HEK293 (cell line): ENCODE results near the gene TTC23L.

Source experiments
- CTCF ChIA-PET: fragments of 350-600 bp; formaldehyde crosslinking; extraction: SDS; loops from one replicate; lab custom pipeline; 2021; ENCODE audit warnings: antibody characterized with exemption; lab: Yijun Ruan, JAX
- POLR2A ChIA-PET: fragments of 300-600 bp; formaldehyde crosslinking; extraction: SDS; loops from one replicate; lab custom pipeline; 2020; ENCODE audit warnings: antibody characterized with exemption, inconsistent platforms; lab: Yijun Ruan, JAX
- H3K27ac ChIP-seq: fragments of 200-500 bp; sonication (Bioruptor generic); 2 replicates; pipeline ENCODE4 v1.5.1; 2014; ENCODE audit warnings: low read depth, low read length, control low read depth, inconsistent platforms; ENCODE audit errors: extremely low read depth
- H3K36me3 ChIP-seq, 2 experiments: fragments of 200-500 bp in 1 of 2; sonication (Bioruptor generic) in 1 of 2; 1 replicate in 1 of 2; 2 replicates in 1 of 2; pipeline ENCODE4 v1.5.1; 2014 to 2017; ENCODE audit warnings: inconsistent platforms in 2 of 2, low read length in 2 of 2; ENCODE audit not compliant: control insufficient read depth in 2 of 2, insufficient read depth in 1 of 2
- H3K4me1 ChIP-seq: fragments of 200-500 bp; sonication (Bioruptor generic); 2 replicates; pipeline ENCODE4 v1.5.1; 2014; ENCODE audit warnings: mild to moderate bottlenecking, low read length, inconsistent platforms; ENCODE audit not compliant: control insufficient read depth, insufficient read depth
- H3K4me3 ChIP-seq: 2 replicates; pipeline ENCODE4 v1.5.1; 2011; ENCODE audit warnings: low read depth, mild to moderate bottlenecking, control low read depth, low read length, moderate library complexity
- H3K9me3 ChIP-seq: fragments of 200-500 bp; sonication (Bioruptor generic); 2 replicates; pipeline ENCODE4 v1.5.1; 2014; ENCODE audit warnings: low read depth, low read length, inconsistent platforms; ENCODE audit not compliant: control insufficient read depth, insufficient read depth
- AEBP2 ChIP-seq: fragments of 450-650 bp; formaldehyde crosslinking; IDR thresholded peaks from 2 replicates; pipeline ENCODE4 v1.5.1; 2016; ENCODE audit warnings: missing biosample characterization, missing genetic modification characterization, borderline replicate concordance
- BCL11A ChIP-seq: fragments of 450-650 bp; formaldehyde crosslinking; IDR thresholded peaks from 2 replicates; pipeline ENCODE4 v1.5.1; 2016; ENCODE audit warnings: low read depth, missing biosample characterization, missing genetic modification characterization
- BCL6B ChIP-seq: fragments of 450-650 bp; formaldehyde crosslinking; IDR thresholded peaks from 2 replicates; pipeline ENCODE4 v1.5.1; 2017; ENCODE audit warnings: missing biosample characterization, missing genetic modification characterization
- HIC1 ChIP-seq: fragments of 450-650 bp; formaldehyde crosslinking; IDR thresholded peaks from 2 replicates; pipeline ENCODE4 v1.5.1; 2016; ENCODE audit warnings: missing biosample characterization, missing genetic modification characterization
- KLF8 ChIP-seq: fragments of 450-650 bp; formaldehyde crosslinking; IDR thresholded peaks from 2 replicates; pipeline ENCODE4 v1.5.1; 2016; ENCODE audit warnings: missing biosample characterization, missing genetic modification characterization
- KLF9 ChIP-seq: fragments of 450-650 bp; formaldehyde crosslinking; IDR thresholded peaks from 2 replicates; pipeline ENCODE4 v1.5.1; 2016; ENCODE audit warnings: missing biosample characterization, missing genetic modification characterization, low read depth
- ZNF140 ChIP-seq: fragments of 450-650 bp; formaldehyde crosslinking; IDR thresholded peaks from 2 replicates; pipeline ENCODE4 v1.5.1; 2016; ENCODE audit warnings: missing biosample characterization, missing genetic modification characterization
- ZNF157 ChIP-seq: fragments of 450-650 bp; formaldehyde crosslinking; IDR thresholded peaks from 2 replicates; pipeline ENCODE4 v1.5.1; 2016; ENCODE audit warnings: missing biosample characterization, missing genetic modification characterization
- ZNF174 ChIP-seq: fragments of 450-650 bp; formaldehyde crosslinking; IDR thresholded peaks from 2 replicates; pipeline ENCODE4 v1.5.0; 2017; ENCODE audit warnings: missing biosample characterization, mild to moderate bottlenecking, missing genetic modification characterization
- ZNF302 ChIP-seq: fragments of 450-650 bp; formaldehyde crosslinking; IDR thresholded peaks from 2 replicates; pipeline ENCODE4 v1.5.1; 2016; ENCODE audit warnings: missing biosample characterization, missing genetic modification characterization, low read depth
- ZNF335 ChIP-seq: fragments of 450-650 bp; formaldehyde crosslinking; conservative IDR thresholded peaks from 2 replicates; pipeline ENCODE4 v1.5.1; 2016; ENCODE audit warnings: missing biosample characterization, missing genetic modification characterization
- ZNF510 ChIP-seq: fragments of 450-650 bp; formaldehyde crosslinking; IDR thresholded peaks from 2 replicates; pipeline ENCODE4 v1.5.1; 2018; ENCODE audit warnings: mild to moderate bottlenecking, missing genetic modification characterization, missing biosample characterization; ENCODE audit not compliant: insufficient replicate concordance
- ZNF514 ChIP-seq: fragments of 450-650 bp; formaldehyde crosslinking; IDR thresholded peaks from 2 replicates; pipeline ENCODE4 v1.5.1; 2016; ENCODE audit warnings: missing biosample characterization, missing genetic modification characterization
- ZNF521 ChIP-seq: fragments of 450-650 bp; formaldehyde crosslinking; IDR thresholded peaks from 2 replicates; pipeline ENCODE4 v1.5.1; 2017; ENCODE audit warnings: missing biosample characterization, mild to moderate bottlenecking, missing genetic modification characterization
- ZNF623 ChIP-seq: fragments of 450-650 bp; formaldehyde crosslinking; IDR thresholded peaks from 2 replicates; pipeline ENCODE4 v1.5.1; 2016; ENCODE audit warnings: missing biosample characterization, missing genetic modification characterization
- ZNF626 ChIP-seq: fragments of 450-650 bp; sonication (Bioruptor Pico); formaldehyde crosslinking; IDR thresholded peaks from 2 replicates; pipeline ENCODE4 v1.5.1; 2018; ENCODE audit warnings: missing biosample characterization, missing genetic modification characterization, inconsistent platforms
- ZNF645 ChIP-seq: fragments of 450-650 bp; formaldehyde crosslinking; IDR thresholded peaks from 2 replicates; pipeline ENCODE4; 2016; ENCODE audit warnings: missing biosample characterization, missing genetic modification characterization
- ZNF658 ChIP-seq: fragments of 450-650 bp; formaldehyde crosslinking; IDR thresholded peaks from 2 replicates; pipeline ENCODE4; 2016; ENCODE audit warnings: missing biosample characterization, missing genetic modification characterization
- ZNF768 ChIP-seq: fragments of 450-650 bp; formaldehyde crosslinking; IDR thresholded peaks from 2 replicates; pipeline ENCODE4 v1.5.1; 2018; ENCODE audit warnings: missing biosample characterization, mild to moderate bottlenecking, missing genetic modification characterization
- ZNF785 ChIP-seq: fragments of 450-650 bp; formaldehyde crosslinking; IDR thresholded peaks from 2 replicates; pipeline ENCODE4 v1.5.1; 2016; ENCODE audit warnings: missing biosample characterization, missing genetic modification characterization
- ZXDB ChIP-seq: fragments of 450-650 bp; formaldehyde crosslinking; IDR thresholded peaks from 2 replicates; pipeline ENCODE4 v1.5.1; 2016; ENCODE audit warnings: missing biosample characterization, missing genetic modification characterization

TTC23L gene

GRCh38 chr5:34833976-34834793, 4.8 kb upstream of the TTC23L start:
- CTCF ChIA-PET: interaction anchor here (0.6 to 1.1 kb wide), 2 partner anchors 33 to 355 kb away, joined by 4 read pairs; no protein-coding TSS in a partner anchor
- H3K4me3 ChIP-seq: no peak overlapping the region
- POLR2A ChIA-PET: no interaction called here
- H3K4me1 ChIP-seq: no peaks in the 10 kb centered on the region
- no peaks in the 10 kb centered on the region for H3K9me3 ChIP-seq
- H3K36me3 ChIP-seq: peaks cover 12 to 34% of the 10 kb centered on the region in 2 experiments
- TF ChIP-seq ZNF521 (no peak), BCL11A (no peak)
- TF ChIP-seq, all 188 proteins: peak for 0
- H3K27ac ChIP-seq: no peak overlapping the region

GRCh38 chr5:34834794-34835089, 4.2 kb upstream of the TTC23L start:
- CTCF ChIA-PET: interaction anchor here (0.6 to 1.1 kb wide), 2 partner anchors 32 to 355 kb away, joined by 4 read pairs; no protein-coding TSS in a partner anchor

GRCh38 chr5:34835664-34836063, 3.3 kb upstream of the TTC23L start:
- TF ChIP-seq ZNF623 (peak; percentile 86), ZNF140 (tag by site-specific recombination) (no peak), ZNF510 (tag by site-specific recombination) (peak; percentile 54), ZNF174 (tag by site-specific recombination) (no peak), ZNF302 (no peak), ZNF785 (tag by site-specific recombination) (no peak), BCL6B (tag by site-specific recombination) (no peak)
- no peaks in the 10 kb centered on the region for H3K9me3 ChIP-seq
- no peaks in the 10 kb centered on the region for H3K4me1 ChIP-seq
- ChIA-PET POLR2A (no interaction called here), CTCF (interaction anchor here (1.1 kb wide), 1 partner anchor 31 kb away, joined by 4 read pairs; no protein-coding TSS in a partner anchor)
- no peak overlapping the region for H3K27ac ChIP-seq
- H3K4me3 ChIP-seq: no peak overlapping the region
- H3K36me3 ChIP-seq: peaks cover 3 to 20% of the 10 kb centered on the region in 2 experiments; a peak in 2 of 3 replicates

More at GRCh38 chr5:34834794-34835089, 4.2 kb upstream of the TTC23L start:
- Histone ChIP-seq H3K9me3 (no peaks in the 10 kb centered on the region), H3K4me3 (no peak overlapping the region), H3K27ac (no peak overlapping the region), H3K36me3 (peaks cover 7 to 29% of the 10 kb centered on the region in 2 experiments), H3K4me1 (no peaks in the 10 kb centered on the region)
- no peak for TF ChIP-seq AEBP2 (tag by site-specific recombination)
- no peak for TF ChIP-seq ZNF658
- no peak for TF ChIP-seq BCL11A
- TF ChIP-seq ZNF514 (tag by site-specific recombination): no peak
- POLR2A ChIA-PET: no interaction called here

GRCh38 chr5:34841816-34842215, 2.9 kb downstream of the TTC23L start:
- no peaks in the 10 kb centered on the region for H3K36me3 ChIP-seq
- H3K4me1 ChIP-seq: no peaks in the 10 kb centered on the region
- POLR2A ChIA-PET: no interaction called here
- CTCF ChIA-PET: interaction anchor here (0.7 kb wide), 1 partner anchor 44 kb away, joined by 3 read pairs; no protein-coding TSS in a partner anchor
- no peak overlapping the region for H3K4me3 ChIP-seq
- H3K27ac ChIP-seq: no peak overlapping the region
- H3K9me3 ChIP-seq: no peaks in the 10 kb centered on the region
- TF ChIP-seq KLF9: no peak
- TF ChIP-seq HIC1: no peak
- TF ChIP-seq ZNF335 (tag by site-specific recombination): no peak
- TF ChIP-seq ZNF626: no peak
- TF ChIP-seq ZNF645 (tag by site-specific recombination): no peak
- TF ChIP-seq KLF8 (tag by site-specific recombination): no peak
- no peak for TF ChIP-seq ZNF157 (tag by site-specific recombination)
- TF ChIP-seq ZXDB (tag by site-specific recombination): no peak
- no peak for TF ChIP-seq ZNF768
